GM21423 (cell line): ENCODE results near the gene SLC13A1.

ENCODE experiments used
- ATAC-seq: cut with Tn5 transposase; IDR thresholded peaks from one replicate; pipeline ENCODE4 v1.9.1; 2021; ENCODE audit warnings: mild to moderate bottlenecking, moderate library complexity; ENCODE audit not compliant: unreplicated experiment

Gene SLC13A1

GRCh38 chr7:123193235-123193634 lies 6.5 kb downstream of the SLC13A1 start:
- ATAC-seq, result no peak

DNA sequence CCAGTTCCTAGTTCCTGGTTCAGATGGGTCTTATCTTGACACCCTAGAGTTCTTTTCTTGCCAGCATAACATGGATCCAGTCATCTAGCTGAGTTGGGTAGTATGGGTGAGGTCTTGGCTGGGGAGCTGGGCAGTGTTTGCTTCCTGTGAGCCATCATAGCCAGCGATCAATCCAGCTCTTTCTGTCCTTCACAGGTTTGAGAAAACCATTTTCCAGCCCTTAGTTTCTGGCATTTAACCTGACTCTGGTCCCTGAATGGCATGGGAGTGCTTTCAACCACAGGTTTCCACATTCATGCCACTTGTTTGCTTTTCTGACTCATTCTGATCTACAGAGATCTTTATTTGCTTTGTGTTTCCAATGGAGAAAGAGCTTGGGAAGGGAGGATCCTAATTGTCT lies 8.6 kb downstream of the SLC13A1 start:
- ATAC-seq, result no peak

DNA sequence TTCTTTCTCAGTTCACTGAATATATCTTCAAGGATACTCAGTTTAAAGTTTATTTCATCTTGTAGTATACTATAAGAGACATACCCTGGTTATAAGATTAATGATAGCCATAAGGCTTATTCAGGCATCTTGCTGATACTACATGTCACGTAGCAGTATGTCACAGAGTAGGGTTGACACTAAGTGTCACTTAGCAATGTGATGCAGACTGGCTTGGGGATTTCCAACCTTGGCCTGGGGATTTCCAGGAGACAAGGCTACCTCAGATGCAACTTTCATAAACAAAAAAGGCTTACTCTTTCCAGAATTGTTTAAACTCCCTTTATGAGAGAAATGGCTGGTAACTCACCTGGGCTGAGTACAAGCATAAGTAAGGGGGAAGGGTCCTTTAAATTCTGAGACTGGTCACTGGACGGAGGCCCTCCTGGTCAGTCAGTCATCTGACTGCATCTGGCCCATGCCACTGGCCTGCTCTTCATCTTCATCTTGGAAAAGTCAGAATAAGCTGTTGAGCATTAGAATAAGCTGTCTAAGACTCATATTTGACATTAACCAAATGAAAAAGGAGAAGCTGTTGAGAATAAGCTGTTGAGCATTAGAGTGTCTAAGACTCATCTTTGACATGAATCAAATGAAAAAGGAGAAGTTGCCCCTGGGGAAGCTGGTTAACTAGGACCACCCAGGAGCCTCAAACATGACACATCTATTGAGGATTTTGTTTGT lies 9.5 kb downstream of the SLC13A1 start:
- ATAC-seq, result peak; percentile 96

GRCh38 chr7:123185756-123186155 lies 14.0 kb downstream of the SLC13A1 start:
- ATAC-seq, result no peak

- ATAC-seq, result no peak
Measured at GRCh38 chr7:123184271-123184670, 15.5 kb downstream of the SLC13A1 start.

GRCh38 chr7:123183431-123183830 lies 16.3 kb downstream of the SLC13A1 start:
- no peak for ATAC-seq

DNA sequence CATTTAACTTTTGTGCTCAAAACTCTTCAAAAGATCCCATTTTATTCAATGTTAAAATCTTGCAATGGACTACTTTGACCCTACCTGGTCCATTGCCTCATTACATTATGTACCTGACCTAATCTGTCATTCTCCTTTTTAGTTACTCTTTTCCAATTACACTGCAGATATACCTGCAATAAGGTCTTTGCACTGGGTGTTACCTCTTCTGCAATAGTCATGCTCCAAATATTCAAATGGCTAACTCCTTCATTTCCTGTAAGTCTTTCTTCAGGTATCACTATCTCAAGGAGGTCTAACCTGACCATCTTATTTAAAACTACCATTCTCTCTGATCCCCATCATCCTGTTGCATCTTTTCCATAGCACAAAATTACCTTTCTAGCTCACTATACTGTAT lies 22.3 kb downstream of the SLC13A1 start:
- ATAC-seq, result no peak

DNA sequence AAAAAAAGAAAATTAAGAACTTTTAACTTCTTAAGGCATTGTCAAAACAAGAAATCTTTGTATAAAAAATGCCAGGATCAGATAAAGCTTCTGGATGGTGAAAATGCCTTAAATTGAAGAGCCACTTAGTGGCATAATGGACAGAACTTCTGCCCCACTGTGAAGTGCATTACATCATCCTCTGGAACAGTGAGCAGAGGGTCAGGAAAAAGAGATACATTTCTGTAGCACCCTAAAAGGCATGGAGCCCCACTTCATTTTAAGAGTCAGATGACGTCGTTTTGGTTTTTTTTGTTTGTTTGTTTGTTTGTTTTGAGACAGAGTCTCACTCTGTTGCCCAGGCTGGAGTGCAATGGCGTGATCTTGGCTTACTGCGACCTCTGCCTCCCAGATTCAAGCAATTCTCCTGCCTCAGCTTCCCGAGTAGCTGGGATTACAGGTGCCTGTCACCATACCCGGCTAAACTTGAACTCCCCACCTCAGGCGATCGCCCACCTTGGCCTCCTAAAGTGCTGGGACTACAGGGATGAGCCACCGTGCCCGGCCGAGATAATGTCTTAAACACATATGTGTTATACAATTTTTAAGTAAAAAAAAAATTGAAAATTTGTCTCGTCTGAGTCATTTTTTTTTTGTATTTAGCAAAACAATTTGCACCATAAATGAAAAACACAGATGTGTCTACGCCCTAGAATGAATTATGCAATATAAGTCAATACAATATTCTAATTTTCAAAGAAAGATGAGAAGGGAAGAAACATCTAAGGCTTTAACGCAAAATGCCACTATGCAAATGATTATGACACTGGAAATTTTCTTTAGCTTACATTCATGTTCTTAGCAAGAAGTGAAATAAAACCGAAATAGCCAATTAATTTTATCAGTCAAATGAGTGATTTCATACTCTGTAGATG lies 29.2 kb downstream of the SLC13A1 start:
- ATAC-seq, result no peak

GRCh38 chr7:123169065-123169464 lies 30.7 kb downstream of the SLC13A1 start:
- no peak for ATAC-seq

GRCh38 chr7:123157606-123158005 lies 42.2 kb downstream of the SLC13A1 start:
- ATAC-seq, result no peak

GRCh38 chr7:123155571-123155970 lies 44.2 kb downstream of the SLC13A1 start:
- no peak for ATAC-seq

GRCh38 chr7:123154231-123154860 lies 45.4 kb downstream of the SLC13A1 start:
- peak; percentile 96 for ATAC-seq

DNA sequence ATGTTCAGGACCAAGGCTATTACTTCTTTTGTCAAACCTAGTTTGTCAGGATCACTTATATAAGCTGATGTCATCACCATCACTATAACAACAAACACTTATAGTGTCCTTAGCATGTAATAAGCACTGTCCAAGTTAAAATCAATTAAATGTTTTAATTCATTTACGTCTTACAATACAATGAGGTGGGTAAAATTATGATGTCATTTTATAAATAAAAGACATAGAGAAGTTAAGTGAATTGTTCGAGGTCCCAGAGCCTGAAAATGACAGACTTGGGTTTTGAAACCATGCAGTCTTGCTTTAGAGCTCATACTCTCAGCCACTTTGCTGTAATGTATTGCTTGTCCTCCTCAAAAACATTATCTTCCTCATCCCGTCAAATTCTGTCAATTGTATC lies 48.3 kb downstream of the SLC13A1 start:
- no peak for ATAC-seq

DNA sequence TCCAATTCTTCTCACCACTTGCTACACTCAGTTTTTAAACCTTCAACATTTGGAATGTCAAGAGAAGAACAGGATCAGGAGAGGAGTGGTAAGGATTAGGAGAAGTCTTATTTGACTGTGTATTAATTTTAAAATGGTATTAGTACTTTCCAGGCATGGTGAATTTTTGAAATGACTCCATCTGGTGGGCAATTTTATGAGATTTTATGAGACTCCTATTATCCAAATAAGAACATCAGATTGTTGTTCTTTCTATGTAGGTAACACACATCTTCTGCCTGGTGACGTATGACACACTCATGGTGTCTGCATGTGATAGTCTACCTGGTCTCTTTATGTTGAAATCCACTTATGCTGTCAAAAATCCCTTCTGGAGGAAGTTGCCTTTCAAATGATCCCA lies 51.0 kb downstream of the SLC13A1 start:
- ATAC-seq, result no peak

GRCh38 chr7:123143252-123144006 lies 56.3 kb downstream of the SLC13A1 start:
- ATAC-seq, result no peak

DNA sequence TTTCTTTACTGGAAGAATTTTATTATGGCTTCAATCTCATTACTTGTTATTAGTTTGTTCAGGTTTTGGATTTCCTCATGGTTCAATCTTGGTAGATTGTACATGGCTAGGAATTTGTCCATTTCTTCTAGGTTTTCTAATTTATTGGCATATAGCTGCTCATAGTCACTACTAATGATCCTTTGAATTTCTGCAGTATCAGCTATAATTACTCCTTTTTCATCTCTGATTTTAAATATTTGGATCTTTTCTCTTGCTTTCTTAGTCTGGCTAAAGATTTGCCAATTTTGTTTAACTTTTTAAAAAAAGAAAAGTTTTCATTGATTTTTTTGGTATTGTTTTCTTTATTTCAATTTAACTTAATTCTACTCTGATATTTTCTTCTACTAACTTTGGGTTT lies 59.2 kb downstream of the SLC13A1 start:
- ATAC-seq, result no peak

DNA sequence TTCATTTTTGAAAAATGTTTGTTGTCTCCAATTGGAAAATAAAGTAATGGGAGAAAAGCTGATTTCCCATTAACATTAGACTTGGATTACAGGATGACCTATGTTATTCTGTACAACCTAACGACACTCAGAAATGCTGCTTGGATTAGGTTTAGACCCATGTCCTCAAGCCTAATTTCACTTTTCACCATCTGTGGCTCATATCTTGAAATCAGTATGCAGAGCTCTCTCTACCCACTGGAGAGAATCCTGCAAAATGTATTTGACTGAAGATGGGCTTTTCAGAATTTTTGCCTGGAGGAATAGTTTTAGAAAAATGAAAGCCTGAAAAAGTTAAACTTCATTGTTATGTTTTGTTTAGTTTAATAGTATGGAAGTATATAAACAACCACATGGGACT lies 63.8 kb downstream of the SLC13A1 start:
- no peak for ATAC-seq

GRCh38 chr7:123133924-123134323 lies 65.8 kb downstream of the SLC13A1 start:
- ATAC-seq, result no peak

DNA sequence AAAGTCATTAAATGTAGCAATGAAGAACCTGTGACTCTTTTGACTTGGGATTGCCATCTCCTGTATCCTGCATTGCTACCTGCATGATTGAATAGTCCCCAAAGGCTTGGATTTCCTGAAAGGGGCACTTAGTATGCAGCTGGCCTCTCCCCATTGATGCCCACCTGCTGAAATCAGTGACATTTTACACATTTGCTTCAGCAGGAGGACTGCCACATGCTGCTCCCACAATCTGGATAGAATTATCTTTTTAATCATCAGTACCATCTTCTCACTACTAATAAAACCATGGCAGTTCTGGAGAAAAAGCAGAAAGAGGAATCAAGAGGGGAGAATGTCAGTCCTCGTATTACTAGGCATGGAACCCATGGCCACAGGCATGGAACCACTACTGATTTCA lies 67.8 kb downstream of the SLC13A1 start:
- ATAC-seq, result no peak

DNA sequence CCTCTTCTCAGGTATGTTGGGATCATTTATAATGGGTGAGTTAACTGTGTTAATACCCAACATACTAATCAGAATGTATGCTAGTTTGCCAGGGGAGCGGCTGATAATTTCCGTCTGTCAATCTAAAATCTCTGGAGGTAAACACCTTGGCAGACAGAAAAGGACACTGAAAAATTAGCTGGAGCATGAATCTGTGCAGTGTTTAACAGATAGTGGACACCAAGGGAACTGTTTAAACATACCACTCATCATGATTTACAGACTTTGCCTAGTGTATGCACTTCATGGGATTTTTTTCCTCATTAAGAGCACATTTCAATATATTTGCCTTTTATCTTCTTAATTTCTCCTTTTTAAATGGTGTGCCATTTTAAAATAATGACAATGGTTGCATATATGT lies 68.2 kb downstream of the SLC13A1 start:
- no peak for ATAC-seq

- no peak for ATAC-seq
Measured at GRCh38 chr7:123131140-123131539, 68.6 kb downstream of the SLC13A1 start.
